Thoracic aorta (tissue), 2 donors: Measurements from ENCODE around the gene TNN. TPM values are rescaled to one million over a fixed set of nuclear protein-coding genes. Genes with fewer than 3 reads are reported as not detected.

Experiments
- ATAC-seq: fragments of 150-250 bp; one replicate; pipeline ENCODE4 v1.8.0; 2017; ENCODE audit warnings: low read depth; ENCODE audit not compliant: insufficient number of reproducible peaks, low FRiP score
- DNase-seq: peaks from one replicate; pipeline ENCODE4 v3.0.0-alpha.2; 2020; ENCODE audit warnings: low spot score
- H3K27ac ChIP-seq, 2 donors: fragments of 200-600 bp; sonication (generic); 1 replicate in 1 of 2; 2 replicates in 1 of 2; pipeline ENCODE4 v1.5.1; 2016; ENCODE audit warnings: mild to moderate bottlenecking in 2 of 2, moderate library complexity in 2 of 2
- H3K27me3 ChIP-seq: fragments of 200-600 bp; sonication (generic); replicated peaks from 2 replicates; pipeline ENCODE4 v1.6.0; 2016; ENCODE audit warnings: mild to moderate bottlenecking; ENCODE audit not compliant: insufficient read depth
- H3K36me3 ChIP-seq: fragments of 200-600 bp; sonication (generic); one replicate; pipeline ENCODE4 v1.5.1; 2016
- H3K4me1 ChIP-seq, 2 donors: fragments of 200-600 bp; sonication (generic); 1 replicate in 1 of 2; 2 replicates in 1 of 2; pipeline versions ENCODE4 v1.5.1 to v1.6.0; 2016; ENCODE audit warnings: low read depth in 2 of 2, mild to moderate bottlenecking in 1 of 2; ENCODE audit not compliant: control insufficient read depth in 1 of 2
- H3K4me3 ChIP-seq: fragments of 200-600 bp; sonication (generic); 2 replicates; pipeline ENCODE4 v1.5.1; 2016; ENCODE audit warnings: mild to moderate bottlenecking
- H3K9me3 ChIP-seq: fragments of 200-600 bp; sonication (generic); 2 replicates; pipeline ENCODE4 v1.5.1; 2016
- CTCF ChIP-seq: fragments of 200-600 bp; sonication (generic); IDR thresholded peaks from one replicate; pipeline ENCODE4 v1.5.1; 2019; ENCODE audit warnings: antibody characterized with exemption
- total RNA-seq, 2 donors: library from RNA; depleted of rRNA; stranded (reverse); fragments of >200 nt; gene quantifications; one replicate each; pipeline versions ENCODE4 v1.1.0 to v1.2.3, GENCODE V29; 2016

The TNN gene
- total RNA-seq, 2 donors from 2014 or later = not detected

GRCh38 chr1:175186433-175187160, 119.0 kb downstream of the TNN start:
- Histone ChIP-seq H3K27ac (no peak overlapping the region), H3K4me1 (peaks cover 3 to 32% of the 10 kb centered on the region in 2 donors), H3K4me3 (no peak overlapping the region), H3K27me3 (no peaks in the 10 kb centered on the region), H3K36me3 (no peaks in the 10 kb centered on the region), H3K9me3 (no peaks in the 10 kb centered on the region)
- no peak for DNase-seq
- no peak for TF ChIP-seq CTCF
- no peak for ATAC-seq

- DNase-seq (no peak), ATAC-seq (no peak)
- no peak overlapping the region for H3K4me3 ChIP-seq
- no peaks in the 10 kb centered on the region for H3K36me3 ChIP-seq
- peaks cover 3 to 34% of the 10 kb centered on the region in 2 donors for H3K4me1 ChIP-seq
- TF ChIP-seq CTCF = no peak
- no peaks in the 10 kb centered on the region for H3K27me3 ChIP-seq
- H3K27ac ChIP-seq = no peak overlapping the region
- H3K9me3 ChIP-seq = no peaks in the 10 kb centered on the region
Observed at GRCh38 chr1:175188936-175189335, 121.3 kb downstream of the TNN start.

- DNase-seq (no peak), ATAC-seq (no peak)
- TF ChIP-seq CTCF = no peak
- Histone ChIP-seq H3K27me3 (no peaks in the 10 kb centered on the region), H3K36me3 (no peaks in the 10 kb centered on the region), H3K4me1 (peaks cover 3 to 29% of the 10 kb centered on the region in 2 donors), H3K27ac (peak overlapping the region; percentile 71 to 75), H3K4me3 (peak overlapping the region; percentile 76), H3K9me3 (no peaks in the 10 kb centered on the region)
Observed at GRCh38 chr1:175191659-175192058, 124.0 kb downstream of the TNN start.

- DNase-seq = no peak
- Histone ChIP-seq H3K27me3 (no peaks in the 10 kb centered on the region), H3K4me3 (peak overlapping the region; percentile 76), H3K27ac (peak overlapping the region; percentile 71 to 75), H3K36me3 (no peaks in the 10 kb centered on the region), H3K4me1 (peaks cover 3 to 24% of the 10 kb centered on the region in 2 donors), H3K9me3 (no peaks in the 10 kb centered on the region)
- no peak for ATAC-seq
- no peak for TF ChIP-seq CTCF
Observed at GRCh38 chr1:175192111-175192629, 124.5 kb downstream of the TNN start.

GRCh38 chr1:175192630-175193526, 125.2 kb downstream of the TNN start, which contains the start of gene KIAA0040:
TSS of gene KIAA0040 (minus strand) at chr1:175192776. CDS start at chr1:175161013, 31,763 bp downstream.
- Histone ChIP-seq H3K27ac (peak within 1 kb of the TSS; percentile 75 to 78), H3K36me3 (no peaks in the 10 kb centered on the region), H3K4me1 (peaks cover 3 to 22% of the 10 kb centered on the region in 2 donors), H3K9me3 (no peaks in the 10 kb centered on the region), H3K4me3 (peak within 1 kb of the TSS; percentile 76), H3K27me3 (no peaks in the 10 kb centered on the region)
- no peak for TF ChIP-seq CTCF
- peak; percentile 51 for DNase-seq
- peak; percentile 57 for ATAC-seq
